SK-N-MC (cell line): Measurements from ENCODE around the gene NECAB3.

ENCODE experiments used
- EZH2 ChIP-seq: fragments of 200-600 bp; sonication (generic); IDR thresholded peaks from one replicate; pipeline ENCODE4 v1.6.1; 2017; ENCODE audit warnings: antibody characterized with exemption
- FOXP2 ChIP-seq: optimal IDR thresholded peaks from 2 replicates; pipeline ENCODE3; 2011; ENCODE audit warnings: mild to moderate bottlenecking, moderate library complexity; ENCODE audit not compliant: insufficient read depth; ENCODE audit errors: extremely low read length, control extremely low read depth
- POLR2AphosphoS5 ChIP-seq: IDR thresholded peaks from 2 replicates; pipeline ENCODE4 v1.6.1; 2012; ENCODE audit warnings: mild to moderate bottlenecking, low read depth, low read length, borderline replicate concordance

GRCh38 chr20:33709905-33710541, 35.8 kb upstream of the NECAB3 start:
- TF ChIP-seq EZH2 = no peak
- no peak for TF ChIP-seq POLR2AphosphoS5
- TF ChIP-seq FOXP2 = no peak
